Measurements from ENCODE around the gene GAA.
"Not testable (repeated sequence)": the region's sequence is repeated elsewhere in the genome, so short reads cannot be mapped to it uniquely, and the experiment has no call there.

Gene GAA

DNA sequence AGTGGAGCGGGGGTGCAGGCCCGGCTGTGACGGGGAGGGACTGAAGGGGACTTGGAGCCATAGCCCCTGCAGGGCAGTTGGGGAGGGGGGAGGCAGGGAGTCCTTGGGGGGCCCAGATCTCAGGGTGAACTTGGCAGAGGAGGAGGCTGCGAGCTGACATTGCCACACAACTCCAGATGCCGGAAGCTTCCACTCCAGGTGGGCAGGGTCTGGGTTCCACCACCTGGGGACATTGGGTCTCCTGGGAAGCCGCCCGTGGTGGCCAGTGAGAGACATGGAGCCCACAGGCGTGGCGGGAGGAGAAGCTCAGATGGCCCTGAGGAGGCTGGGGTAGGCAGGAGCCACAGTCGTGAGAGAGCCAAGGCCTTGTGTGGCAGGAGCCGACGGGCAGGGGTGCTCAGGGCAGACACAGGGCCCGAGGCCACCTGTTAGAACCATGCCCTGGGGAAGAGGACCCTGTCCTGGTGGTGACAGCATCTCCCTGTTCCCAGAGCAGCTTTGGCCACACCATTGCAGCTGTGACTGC lies 18.2 kb upstream of the GAA start:
- DNase-seq (ENCODE audit: low spot score), result no peak

DNA sequence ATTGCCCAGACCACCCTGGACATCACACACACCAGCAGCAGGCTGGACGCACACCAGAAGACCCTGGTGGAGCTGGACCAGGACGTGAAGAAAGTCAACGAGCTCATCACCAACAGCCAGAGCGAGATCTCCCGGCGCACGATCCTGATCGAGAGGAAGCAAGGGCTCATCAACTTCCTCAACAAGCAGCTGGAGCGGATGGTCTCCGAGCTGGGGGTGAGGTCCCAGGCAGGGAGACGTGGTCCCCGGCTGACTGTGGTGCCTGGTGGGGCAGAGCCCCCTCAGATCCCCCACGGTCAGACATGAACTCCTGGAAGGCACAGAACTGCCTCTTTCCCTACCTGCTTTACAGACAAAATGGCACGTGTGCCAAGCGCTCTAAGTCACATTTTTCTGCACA lies 16.6 kb upstream of the GAA start:
- no peak for DNase-seq (ENCODE audit: low spot score)

DNA sequence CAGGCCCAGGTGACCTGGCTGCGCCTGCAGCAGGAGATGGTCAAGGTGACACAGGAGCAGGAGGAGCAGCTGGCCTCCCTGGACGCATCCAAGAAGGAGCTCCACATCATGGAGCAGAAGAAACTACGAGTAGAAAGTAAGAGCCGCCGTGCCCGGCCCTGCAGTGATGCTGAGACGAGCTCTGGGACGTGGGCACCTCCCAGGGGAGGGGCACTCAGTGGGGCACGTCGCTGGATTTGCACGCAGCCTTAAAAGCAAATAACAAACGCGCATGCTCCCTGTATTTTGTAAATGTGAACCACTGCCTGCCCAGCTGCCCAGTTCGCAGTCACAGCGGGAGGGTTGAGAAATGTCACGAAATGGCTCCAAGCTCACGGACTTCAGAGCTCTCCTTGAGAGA lies 15.3 kb upstream of the GAA start:
- no peak for DNase-seq (ENCODE audit: low spot score)

DNA sequence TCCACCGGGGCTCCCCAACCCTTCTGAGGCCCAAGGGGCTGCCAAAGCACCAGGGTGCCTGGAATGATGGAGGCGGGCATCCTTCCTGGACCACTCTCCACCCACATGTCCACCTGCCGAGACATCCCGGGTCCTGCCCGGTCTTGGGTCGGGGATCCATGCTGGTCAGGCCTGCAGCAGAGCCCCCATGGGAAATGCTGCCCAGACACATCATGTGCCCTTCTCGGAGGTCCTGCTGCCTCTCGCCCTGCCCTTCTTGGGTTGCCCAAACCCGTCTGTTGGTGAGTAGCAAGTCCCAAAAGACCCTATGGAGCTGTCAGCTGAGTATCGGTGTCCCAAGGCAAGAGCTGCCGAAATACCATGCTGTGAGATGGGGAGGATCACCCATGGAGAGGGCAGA lies 14.8 kb upstream of the GAA start:
- DNase-seq (ENCODE audit: low spot score), result no peak

DNA sequence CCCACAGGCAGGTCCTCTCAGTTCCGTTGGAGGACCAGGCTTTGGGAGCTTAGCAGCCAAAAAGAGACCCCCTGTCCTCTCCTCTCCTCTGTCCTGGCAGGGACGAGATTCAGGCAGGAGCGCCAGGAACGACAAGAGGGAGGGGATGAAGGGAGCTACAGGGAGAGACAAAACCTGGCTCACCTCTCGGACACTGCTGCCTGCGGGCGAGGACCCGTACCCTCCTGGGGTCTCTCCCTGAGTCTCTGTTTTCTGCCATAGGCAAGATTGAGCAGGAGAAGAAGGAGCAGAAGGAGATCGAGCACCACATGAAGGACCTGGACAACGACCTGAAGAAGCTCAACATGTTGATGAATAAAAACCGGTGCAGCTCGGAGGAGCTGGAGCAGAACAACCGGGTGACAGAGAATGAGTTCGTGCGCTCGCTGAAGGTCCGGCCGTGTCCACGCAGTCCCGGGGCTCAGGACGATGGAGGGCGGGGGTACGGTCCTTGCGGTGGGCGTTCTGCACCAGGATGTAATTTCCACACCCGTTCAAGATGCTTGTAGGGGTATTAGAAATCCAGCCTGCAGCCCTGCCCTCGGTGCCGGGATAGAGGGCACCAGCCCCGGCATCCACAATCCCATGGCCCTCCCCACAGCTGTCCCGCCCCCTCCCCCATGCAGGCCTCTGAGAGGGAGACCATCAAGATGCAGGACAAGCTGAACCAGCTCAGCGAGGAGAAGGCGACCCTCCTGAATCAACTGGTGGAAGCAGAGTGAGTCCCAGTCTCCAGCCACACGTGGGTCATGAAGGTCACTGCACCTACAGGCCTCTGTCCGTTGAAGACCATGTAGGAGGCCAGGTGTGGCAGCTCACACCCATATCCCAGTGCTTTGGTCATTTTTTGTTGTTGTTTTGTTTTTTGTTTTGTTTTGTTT lies 13.8 kb upstream of the GAA start:
- DNase-seq (ENCODE audit: low spot score), result no peak

DNA sequence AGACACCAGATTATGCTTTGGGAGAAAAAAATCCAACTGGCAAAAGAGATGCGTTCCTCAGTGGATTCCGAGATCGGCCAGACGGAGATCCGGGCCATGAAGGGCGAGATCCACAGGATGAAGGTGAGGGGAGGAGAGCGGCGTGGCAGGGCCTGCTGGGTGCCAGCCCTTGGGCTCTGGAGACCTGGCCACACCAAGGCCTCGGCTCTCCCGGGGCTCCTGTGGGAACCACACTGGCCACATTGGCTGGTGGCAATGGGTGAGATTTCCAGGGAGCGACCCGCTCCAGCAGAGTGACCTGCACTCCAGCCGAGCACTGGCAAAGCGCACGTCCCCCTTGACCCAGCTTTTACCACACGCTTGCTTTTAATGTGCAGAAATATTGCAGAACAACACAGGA lies 11.6 kb upstream of the GAA start:
- DNase-seq (ENCODE audit: low spot score), result no peak

DNA sequence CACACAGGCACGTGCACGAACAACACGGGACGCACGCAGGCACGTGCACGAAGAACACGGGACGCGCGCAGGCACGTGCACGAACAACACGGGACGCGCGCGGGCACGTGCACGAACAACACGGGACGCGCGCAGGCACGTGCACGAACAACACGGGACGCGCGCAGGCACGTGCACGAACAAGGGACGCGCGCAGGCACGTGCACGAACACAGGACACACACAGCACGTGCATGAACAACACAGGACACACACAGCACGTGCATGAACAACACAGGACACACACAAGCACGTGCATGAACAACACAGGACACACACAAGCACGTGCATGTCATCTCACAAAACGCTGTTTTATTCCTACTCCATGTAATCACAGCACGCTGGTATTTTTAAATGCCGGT lies 11.2 kb upstream of the GAA start:
- not testable (repeated sequence) for DNase-seq (ENCODE audit: low spot score)

DNA sequence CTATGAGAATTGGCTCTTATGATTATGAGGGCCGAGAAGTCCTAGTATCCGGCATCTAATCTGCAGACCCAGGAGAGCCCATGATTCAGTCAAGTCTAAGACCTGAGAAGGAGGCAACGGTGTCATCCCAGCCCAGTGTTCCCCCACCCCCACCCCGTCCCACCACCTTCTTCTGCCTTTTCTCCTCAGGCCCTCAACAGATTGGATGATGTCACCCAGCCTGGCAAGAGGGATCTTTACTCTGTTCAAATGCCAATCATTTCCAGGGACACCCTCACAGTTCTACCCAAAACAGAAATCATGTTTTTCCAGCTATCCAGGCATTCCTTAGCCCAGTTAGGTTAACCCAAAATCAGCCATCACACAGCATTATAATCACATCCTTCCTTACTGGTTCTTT lies 10.0 kb upstream of the GAA start:
- DNase-seq (ENCODE audit: low spot score), result no peak

DNA sequence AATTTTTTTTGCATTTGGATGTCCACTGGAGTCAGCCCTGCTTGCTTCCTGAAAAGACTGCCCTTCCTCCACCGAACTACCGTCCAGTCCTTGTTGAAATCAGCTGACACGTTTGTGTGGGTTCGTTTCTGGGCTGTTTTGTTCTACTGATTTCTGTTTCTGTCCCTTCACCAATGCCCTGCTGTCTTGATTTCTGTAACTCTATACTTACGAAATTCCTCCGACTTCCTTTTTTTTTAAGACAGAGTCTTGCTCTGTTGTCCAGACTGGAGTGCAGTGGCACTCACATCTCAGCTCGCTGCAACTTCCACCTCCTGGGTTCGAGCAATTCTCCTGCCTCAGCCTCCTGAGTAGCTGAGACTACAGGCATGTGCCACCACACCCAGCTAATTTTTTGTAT lies 8.4 kb upstream of the GAA start:
- DNase-seq (ENCODE audit: low spot score), result no peak

DNA sequence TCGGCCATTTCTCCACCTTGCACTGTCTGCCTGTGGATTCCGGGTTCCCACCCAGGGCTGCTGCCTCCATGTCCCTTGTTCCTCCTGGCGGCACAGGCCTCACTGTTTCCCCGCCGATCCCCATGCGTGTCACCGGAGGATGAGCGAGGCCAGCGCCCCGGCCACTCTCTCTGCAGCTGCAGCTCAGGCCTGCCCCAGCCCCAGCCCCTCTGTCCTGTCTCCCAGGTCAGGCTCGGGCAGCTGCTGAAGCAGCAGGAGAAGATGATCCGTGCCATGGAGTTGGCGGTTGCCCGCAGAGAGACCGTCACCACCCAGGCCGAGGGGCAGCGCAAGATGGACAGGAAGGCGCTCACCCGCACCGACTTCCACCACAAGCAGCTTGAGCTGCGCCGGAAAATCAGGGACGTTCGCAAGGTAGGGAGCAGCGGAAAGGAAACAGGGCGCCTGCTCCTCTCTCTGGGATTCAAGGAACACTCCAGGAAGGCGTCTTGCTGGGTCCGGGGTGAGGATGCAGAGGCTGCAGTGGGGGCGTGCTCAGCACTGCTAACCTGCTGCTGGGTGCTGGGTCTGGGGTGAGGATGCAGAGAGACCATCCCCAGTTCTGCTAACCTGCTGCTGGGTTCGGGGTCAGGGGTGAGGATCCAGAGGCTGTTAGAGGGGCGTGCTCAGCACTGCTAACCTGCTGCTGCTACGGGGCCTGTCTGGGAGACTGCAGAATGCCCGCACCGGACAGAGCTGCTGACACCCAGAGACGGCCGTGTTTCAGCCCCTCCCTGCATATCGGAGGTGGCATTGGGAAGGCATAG lies 6.1 kb upstream of the GAA start:
- DNase-seq (ENCODE audit: low spot score), result no peak

DNA sequence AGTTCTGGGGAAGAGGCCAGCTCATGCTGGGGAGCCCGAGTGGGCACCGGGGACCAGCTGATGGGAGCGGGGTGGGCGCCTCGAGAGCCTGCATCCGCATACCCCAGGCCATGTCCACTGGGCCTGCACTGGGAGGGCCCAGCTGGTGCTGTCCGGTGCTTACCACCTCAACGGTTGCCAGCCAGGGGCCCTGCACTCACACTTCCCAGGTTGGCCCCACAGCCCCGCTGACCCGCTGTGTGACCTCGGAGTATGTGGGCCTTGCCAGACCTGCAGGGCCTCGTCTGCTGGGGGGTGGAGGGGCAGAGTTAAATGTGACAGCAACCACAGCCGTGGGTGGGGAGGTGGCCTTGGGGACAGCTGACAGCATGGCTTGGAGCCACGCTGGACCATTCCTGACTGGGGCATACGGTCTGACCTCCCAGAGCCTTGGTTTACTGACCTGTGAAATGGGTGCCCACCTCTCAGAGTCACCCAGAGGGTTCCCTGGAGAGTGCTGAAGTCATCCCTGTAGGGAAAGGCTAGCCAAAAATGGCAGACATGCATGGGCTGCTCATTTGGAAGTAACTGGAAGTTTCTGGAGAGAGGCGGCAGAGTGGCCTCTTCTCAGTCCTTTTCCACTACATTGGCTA lies 5.4 kb upstream of the GAA start:
- DNase-seq (ENCODE audit: low spot score), result no peak

DNA sequence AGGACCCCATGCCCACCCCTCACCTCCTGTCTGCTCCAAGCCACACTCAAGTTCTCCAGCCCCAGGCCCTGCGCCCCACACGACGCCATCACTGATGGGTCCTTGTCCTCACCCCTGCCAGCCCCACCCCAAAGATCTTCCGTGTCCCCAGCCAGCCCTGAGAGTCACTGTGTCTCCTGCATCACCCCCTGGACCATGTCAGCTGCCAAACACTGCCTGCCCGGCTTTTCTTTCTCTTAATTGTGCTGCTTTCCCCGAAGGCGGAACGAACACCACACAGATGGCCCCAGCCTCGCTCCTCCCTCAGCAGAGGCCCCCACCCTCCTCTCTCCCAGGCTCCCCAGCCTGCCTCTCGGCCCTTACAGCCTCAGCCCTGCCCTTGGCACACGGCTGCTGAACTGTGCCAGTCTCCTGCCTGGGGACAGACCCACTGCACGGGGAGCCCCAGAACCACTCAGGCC lies 4.8 kb upstream of the GAA start:
- no peak for DNase-seq (ENCODE audit: low spot score)

DNA sequence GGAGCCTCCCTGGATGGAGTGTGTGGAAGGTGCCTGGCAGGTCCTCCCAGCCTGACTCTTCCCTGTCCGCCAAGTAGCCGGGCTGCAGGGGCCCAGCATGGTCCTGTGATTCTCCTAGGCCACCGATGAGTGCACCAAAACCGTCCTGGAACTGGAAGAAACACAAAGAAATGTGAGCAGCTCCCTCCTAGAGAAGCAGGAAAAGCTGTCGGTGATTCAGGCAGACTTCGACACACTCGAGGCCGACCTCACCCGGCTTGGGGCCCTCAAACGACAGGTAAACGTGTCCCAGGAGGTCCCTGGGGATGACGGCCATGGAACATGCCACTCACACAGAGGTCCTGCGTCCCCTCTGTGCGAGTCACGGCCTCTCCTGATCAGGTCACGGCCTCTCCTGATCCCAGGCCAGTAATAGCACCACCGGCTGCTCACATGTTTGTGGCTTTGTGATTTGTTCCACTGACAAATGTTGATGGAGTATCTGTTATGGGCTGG lies 4.2 kb upstream of the GAA start:
- DNase-seq (ENCODE audit: low spot score), result no peak

DNA sequence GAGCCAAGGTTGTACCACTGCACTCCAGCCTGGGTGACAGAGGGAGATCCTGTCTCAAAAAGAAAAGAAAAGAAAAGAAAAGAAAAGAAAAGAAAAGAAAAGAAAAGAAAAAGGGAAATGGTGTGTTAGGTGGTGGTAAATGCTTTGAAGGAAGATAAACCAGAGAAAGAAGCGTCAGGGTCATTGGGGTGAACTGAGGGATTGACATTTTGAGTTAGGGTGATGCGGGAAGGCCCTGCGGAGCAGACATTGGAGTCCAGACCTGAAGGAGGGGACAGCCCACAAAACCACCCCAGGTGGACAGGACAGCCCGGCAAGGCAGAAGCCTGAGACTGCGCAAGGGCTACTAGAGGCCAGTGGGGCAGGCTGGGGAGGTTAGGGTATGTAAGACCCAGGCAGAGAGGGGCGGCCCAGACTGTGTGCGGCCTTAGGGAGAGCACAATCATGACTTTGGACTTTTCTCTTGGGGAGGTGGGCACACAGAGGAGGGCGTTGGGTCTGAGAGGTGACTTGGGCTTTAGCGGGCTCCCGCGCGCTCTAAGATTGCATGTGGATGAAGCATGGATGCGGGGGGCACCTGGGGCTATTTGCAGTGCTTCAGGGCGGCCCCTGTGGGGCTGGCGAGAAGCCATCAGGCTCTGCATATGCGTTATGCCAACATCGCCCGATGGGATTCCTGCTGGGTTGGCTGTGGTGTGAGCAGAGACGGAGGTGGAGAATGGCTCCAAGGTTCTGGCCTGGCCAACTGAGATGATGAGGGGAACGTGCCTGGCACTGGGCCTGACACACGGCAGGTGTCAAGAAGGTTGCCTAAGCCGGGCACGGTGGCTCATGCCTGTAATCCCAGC lies 3.3 kb upstream of the GAA start:
- DNase-seq (ENCODE audit: low spot score), result no peak

DNA sequence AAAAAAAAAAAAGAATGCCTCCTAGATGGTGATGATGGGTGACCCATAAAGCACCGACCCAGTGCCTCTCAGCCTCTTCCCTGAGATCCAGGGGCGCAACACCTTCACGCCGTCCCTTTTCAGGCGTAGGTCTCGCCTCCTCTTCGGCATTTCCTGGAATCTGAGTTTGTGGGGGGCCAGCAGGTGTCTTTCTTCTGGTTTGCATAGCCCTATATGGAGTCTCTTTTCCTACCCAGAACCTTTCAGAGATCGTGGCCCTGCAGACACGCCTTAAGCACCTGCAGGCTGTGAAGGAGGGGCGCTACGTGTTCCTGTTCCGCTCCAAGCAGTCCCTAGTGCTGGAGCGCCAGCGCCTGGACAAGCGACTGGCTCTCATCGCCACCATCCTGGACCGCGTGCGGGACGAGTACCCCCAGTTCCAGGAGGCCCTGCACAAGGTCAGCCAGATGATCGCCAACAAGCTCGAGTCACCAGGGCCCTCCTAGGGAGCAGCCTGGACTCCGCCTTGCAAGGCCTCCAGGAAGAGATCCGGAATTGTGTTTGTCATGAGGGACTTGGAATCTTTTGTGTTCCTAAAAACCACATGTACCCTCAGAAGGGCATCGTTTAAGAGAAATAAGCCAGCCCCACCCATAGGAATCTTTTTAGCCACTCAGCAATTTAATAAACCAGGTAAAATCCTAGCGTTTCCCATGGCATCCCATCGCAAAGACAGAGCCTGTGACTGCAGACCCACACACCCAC lies 1.9 kb upstream of the GAA start:
- DNase-seq (ENCODE audit: low spot score), result no peak

DNA sequence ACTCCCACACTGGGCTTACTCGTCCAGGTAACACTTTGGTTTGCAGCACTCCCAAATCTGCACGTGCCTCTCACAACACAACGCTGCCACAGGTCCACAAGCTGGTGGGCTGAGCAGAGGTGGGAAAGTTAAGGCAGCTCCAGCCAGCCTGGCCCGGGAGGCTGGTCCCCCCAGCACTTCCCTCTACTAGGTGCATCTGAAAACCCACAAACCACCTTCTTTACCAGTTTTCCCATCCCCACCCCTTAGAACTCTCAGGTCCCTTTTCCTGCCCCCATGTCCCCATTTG lies 1.4 kb upstream of the GAA start:
- DNase-seq (ENCODE audit: low spot score), result no peak

DNA sequence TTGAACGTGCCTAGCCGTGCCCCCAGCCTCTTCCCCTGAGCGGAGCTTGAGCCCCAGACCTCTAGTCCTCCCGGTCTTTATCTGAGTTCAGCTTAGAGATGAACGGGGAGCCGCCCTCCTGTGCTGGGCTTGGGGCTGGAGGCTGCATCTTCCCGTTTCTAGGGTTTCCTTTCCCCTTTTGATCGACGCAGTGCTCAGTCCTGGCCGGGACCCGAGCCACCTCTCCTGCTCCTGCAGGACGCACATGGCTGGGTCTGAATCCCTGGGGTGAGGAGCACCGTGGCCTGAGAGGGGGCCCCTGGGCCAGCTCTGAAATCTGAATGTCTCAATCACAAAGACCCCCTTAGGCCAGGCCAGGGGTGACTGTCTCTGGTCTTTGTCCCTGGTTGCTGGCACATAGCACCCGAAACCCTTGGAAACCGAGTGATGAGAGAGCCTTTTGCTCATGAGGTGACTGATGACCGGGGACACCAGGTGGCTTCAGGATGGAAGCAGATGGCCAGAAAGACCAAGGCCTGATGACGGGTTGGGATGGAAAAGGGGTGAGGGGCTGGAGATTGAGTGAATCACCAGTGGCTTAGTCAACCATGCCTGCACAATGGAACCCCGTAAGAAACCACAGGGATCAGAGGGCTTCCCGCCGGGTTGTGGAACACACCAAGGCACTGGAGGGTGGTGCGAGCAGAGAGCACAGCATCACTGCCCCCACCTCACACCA lies 724 bp downstream of the GAA start:
- DNase-seq (ENCODE audit: low spot score), result peak; percentile 43

DNA sequence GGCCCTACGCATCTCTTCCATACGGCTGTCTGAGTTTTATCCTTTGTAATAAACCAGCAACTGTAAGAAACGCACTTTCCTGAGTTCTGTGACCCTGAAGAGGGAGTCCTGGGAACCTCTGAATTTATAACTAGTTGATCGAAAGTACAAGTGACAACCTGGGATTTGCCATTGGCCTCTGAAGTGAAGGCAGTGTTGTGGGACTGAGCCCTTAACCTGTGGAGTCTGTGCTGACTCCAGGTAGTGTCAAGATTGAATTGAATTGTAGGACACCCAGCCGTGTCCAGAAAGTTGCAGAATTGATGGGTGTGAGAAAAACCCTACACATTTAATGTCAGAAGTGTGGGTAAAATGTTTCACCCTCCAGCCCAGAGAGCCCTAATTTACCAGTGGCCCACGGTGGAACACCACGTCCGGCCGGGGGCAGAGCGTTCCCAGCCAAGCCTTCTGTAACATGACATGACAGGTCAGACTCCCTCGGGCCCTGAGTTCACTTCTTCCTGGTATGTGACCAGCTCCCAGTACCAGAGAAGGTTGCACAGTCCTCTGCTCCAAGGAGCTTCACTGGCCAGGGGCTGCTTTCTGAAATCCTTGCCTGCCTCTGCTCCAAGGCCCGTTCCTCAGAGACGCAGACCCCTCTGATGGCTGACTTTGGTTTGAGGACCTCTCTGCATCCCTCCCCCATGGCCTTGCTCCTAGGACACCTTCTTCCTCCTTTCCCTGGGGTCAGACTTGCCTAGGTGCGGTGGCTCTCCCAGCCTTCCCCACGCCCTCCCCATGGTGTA lies 1.5 kb downstream of the GAA start:
- no peak for DNase-seq (ENCODE audit: low spot score)

DNA sequence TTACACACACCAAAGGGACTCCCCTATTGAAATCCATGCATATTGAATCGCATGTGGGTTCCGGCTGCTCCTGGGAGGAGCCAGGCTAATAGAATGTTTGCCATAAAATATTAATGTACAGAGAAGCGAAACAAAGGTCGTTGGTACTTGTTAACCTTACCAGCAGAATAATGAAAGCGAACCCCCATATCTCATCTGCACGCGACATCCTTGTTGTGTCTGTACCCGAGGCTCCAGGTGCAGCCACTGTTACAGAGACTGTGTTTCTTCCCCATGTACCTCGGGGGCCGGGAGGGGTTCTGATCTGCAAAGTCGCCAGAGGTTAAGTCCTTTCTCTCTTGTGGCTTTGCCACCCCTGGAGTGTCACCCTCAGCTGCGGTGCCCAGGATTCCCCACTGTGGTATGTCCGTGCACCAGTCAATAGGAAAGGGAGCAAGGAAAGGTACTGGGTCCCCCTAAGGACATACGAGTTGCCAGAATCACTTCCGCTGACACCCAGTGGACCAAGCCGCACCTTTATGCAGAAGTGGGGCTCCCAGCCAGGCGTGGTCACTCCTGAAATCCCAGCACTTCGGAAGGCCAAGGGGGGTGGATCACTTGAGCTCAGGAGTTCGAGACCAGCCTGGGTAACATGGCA lies 2.2 kb downstream of the GAA start:
- no peak for DNase-seq (ENCODE audit: low spot score)
